ENCODE data around the gene HINT1. TPM values are rescaled to one million over a fixed set of nuclear protein-coding genes. Genes with fewer than 3 reads are reported as not detected.
A peak's percentile ranks its signal among the peaks of the same experiment; 100 is the strongest.
"Not testable (repeated sequence)": the region's sequence is repeated elsewhere in the genome, so short reads cannot be mapped to it uniquely, and the experiment has no call there.

HINT1 gene
- total RNA-seq, 2 experiments from 2014 or later = 372 to 379 TPM

DNA sequence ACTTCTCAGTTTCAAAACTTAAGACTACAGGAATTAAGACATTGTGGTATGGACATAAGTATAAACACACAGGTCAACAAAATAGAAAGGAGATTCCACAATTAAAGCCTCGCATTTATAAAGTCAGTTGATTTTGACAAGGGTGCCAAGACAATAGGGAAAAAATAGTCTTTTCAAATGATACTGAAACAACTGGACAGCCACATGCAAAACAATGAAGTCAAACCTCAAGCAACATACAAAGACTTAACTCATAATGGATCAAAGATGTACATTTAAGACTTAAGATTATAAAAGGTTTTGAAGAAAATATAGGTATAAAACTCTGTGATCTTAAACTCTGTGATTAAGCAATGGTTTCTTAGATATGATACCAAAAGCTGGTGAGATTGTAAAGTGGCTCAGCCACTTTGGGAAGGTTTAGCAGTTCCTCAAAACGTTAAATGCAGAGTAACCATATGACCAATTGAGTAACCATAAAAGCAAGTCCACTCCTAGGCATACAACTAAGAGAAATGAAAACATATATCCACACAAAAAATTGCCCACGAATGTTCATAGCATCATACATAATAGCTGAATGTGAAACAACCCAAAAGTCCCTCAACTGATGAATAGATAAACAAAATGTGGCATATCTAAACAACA, 22.0 kb downstream of the HINT1 start:
- H3K36me3 Mint-ChIP-seq (ENCODE audit: low read depth) = peaks cover 2% of the 10 kb centered on the region
- H3K4me3 Mint-ChIP-seq = no peak overlapping the region
- no peaks in the 10 kb centered on the region for H3K9me3 Mint-ChIP-seq
- no peak for DNase-seq
- peaks cover 5% of the 10 kb centered on the region for H3K4me1 Mint-ChIP-seq (ENCODE audit: low read depth)
- H3K27ac Mint-ChIP-seq = no peak overlapping the region
- intact Hi-C loops (cut with micrococcal nuclease) = no loop called here
- no peaks in the 10 kb centered on the region for H3K27me3 Mint-ChIP-seq (ENCODE audit: low read depth)
- CTCF ChIA-PET = no interaction called here

DNA sequence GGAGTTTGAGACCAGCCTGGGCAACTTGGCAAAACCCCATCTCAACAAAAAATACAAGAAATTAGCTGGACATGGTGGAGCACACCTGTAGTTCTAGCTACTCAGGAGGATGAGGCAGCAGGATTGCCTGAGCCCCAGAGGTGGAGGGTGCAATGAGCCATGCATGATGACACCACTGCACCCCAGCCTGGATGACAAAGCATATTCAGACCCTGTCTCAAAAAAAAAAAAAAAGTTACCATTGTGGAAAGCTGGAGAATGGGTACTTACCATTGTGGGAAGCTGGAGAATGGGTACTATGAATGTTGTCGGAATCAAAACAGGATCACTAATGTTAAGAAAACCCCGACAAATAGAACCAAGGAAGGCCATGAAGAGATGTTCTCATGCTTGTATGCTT, 25.7 kb downstream of the HINT1 start:
- H3K27me3 Mint-ChIP-seq (ENCODE audit: low read depth) = no peaks in the 10 kb centered on the region
- CTCF ChIA-PET = interaction anchor here (0.7 kb wide), 1 partner anchor 718 kb away, joined by 3 read pairs; no protein-coding TSS in a partner anchor
- H3K4me3 Mint-ChIP-seq = no peak overlapping the region
- H3K9me3 Mint-ChIP-seq = peaks cover 7% of the 10 kb centered on the region
- peaks cover 22% of the 10 kb centered on the region for H3K4me1 Mint-ChIP-seq (ENCODE audit: low read depth)
- intact Hi-C loops (cut with micrococcal nuclease) = no loop called here
- no peak overlapping the region for H3K27ac Mint-ChIP-seq
- no peak for DNase-seq
- peaks cover 6% of the 10 kb centered on the region for H3K36me3 Mint-ChIP-seq (ENCODE audit: low read depth)

DNA sequence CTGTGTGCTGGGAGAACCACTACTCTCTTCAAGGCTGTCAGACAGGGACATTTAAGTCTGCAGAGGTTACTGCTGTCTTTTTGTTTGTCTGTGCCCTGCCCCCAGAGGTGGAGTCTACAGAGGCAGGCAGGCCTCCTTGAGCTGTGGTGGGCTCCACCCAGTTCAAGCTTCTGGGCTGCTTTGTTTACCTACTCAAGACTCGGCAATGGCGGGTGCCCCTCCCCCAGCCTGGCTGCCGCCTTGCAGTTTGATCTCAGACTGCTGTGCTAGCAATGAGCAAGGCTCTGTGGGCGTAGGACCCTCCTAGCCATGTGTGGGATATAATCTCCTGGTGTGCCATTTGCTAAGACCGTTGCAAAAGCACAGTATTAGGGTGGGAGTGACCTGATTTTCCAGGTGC, 26.6 kb downstream of the HINT1 start:
- CTCF ChIA-PET; intact Hi-C loops (cut with micrococcal nuclease); H3K9me3 Mint-ChIP-seq; H3K27me3 Mint-ChIP-seq (ENCODE audit: low read depth); H3K27ac Mint-ChIP-seq; DNase-seq; H3K36me3 Mint-ChIP-seq (ENCODE audit: low read depth); H3K4me3 Mint-ChIP-seq: not testable (repeated sequence)
- peaks cover 22% of the 10 kb centered on the region for H3K4me1 Mint-ChIP-seq (ENCODE audit: low read depth)

DNA sequence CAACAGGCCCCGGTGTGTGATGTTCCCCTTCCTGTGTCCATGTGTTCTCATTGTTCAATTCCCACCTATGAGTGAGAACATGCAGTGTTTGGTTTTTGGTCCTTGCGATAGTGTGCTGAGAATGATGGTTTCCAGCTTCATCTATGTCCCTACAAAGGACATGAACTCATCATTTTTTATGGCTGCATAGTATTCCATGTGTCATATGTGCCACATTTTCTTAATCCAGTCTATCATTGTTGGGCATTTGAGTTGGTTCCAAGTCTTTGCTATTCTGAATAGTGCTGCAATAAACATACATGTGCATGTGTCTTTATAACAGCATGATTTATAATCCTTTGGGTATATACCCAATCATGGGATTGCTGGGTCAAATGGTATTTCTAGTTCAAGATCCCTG, 32.0 kb downstream of the HINT1 start:
- H3K27ac Mint-ChIP-seq; DNase-seq; H3K36me3 Mint-ChIP-seq (ENCODE audit: low read depth); H3K27me3 Mint-ChIP-seq (ENCODE audit: low read depth); CTCF ChIA-PET; H3K4me3 Mint-ChIP-seq; intact Hi-C loops (cut with micrococcal nuclease); H3K9me3 Mint-ChIP-seq: not testable (repeated sequence)
- H3K4me1 Mint-ChIP-seq (ENCODE audit: low read depth) = peaks cover 17% of the 10 kb centered on the region

DNA sequence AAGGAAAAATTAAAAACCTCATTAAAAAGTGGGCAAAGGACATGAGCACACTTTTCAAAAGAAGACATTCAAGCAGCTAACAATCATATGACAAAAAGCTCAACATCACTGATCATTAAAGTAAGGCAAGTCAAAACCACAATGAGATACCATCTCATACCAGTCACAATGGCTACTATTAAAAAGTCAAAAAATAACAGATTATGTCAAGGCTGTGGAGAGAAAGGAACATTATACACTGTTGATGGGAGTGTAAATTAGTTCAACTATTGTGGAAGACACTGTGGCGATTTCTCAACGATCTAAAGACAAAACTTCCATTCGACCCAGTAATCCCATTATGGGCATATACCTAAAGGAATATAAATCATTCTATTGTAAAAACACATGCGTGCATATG, 35.8 kb downstream of the HINT1 start:
- CTCF ChIA-PET = interaction anchor here (0.7 kb wide), 1 partner anchor 249 kb away, joined by 3 read pairs; no protein-coding TSS in a partner anchor
- H3K27ac Mint-ChIP-seq = no peak overlapping the region
- peaks cover 4% of the 10 kb centered on the region for H3K36me3 Mint-ChIP-seq (ENCODE audit: low read depth)
- no peaks in the 10 kb centered on the region for H3K27me3 Mint-ChIP-seq (ENCODE audit: low read depth)
- no peak for DNase-seq
- intact Hi-C loops (cut with micrococcal nuclease) = no loop called here
- H3K4me1 Mint-ChIP-seq (ENCODE audit: low read depth) = no peaks in the 10 kb centered on the region
- no peak overlapping the region for H3K4me3 Mint-ChIP-seq
- H3K9me3 Mint-ChIP-seq = peaks cover 11% of the 10 kb centered on the region

DNA sequence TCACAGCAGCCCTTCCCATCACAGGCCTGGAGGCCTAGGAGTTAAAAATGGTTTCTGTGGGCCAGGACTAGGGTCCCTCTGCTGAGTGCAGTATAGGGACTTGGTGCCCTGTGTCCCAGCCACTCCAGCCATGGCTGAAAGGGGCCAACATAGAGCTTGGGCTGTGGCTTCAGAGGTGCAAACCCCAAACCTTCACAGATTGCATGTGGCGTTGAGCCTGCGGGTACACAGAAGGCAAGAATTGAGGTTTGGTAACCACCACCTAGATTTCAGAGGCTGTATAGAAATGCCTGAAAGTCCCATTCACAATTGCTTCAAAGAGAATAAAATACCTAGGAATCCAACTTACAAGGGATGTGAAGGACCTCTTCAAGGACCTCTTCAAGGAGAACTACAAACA, 37.8 kb downstream of the HINT1 start:
- CTCF ChIA-PET; H3K27me3 Mint-ChIP-seq (ENCODE audit: low read depth); H3K36me3 Mint-ChIP-seq (ENCODE audit: low read depth); intact Hi-C loops (cut with micrococcal nuclease); H3K27ac Mint-ChIP-seq; H3K4me1 Mint-ChIP-seq (ENCODE audit: low read depth); H3K4me3 Mint-ChIP-seq; DNase-seq: not testable (repeated sequence)
- peaks cover 15% of the 10 kb centered on the region for H3K9me3 Mint-ChIP-seq

DNA sequence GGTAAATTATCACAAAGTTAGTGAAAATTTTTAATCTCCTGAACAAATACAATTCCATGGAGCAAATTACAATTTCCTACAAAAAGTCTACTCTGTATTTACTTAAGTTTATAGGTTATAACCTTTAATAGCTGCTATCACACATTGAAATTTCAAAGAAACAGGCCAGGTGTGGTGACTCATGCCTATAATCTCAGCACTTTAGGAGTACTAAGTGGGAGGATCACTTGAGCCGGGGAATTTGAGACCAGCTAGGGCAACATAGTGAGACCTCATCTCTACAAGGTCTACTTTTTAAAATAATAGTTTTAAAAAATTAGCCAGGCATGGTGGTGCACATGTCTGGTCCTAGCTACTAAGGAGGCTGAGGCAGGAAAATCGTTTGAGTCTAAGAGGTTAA, 50.3 kb downstream of the HINT1 start:
- Mint-ChIP-seq H3K9me3 (no peaks in the 10 kb centered on the region), H3K27ac (no peak overlapping the region), H3K4me3 (no peak overlapping the region), H3K27me3 (ENCODE audit: low read depth) (no peaks in the 10 kb centered on the region), H3K36me3 (ENCODE audit: low read depth) (no peaks in the 10 kb centered on the region), H3K4me1 (ENCODE audit: low read depth) (peaks cover 10% of the 10 kb centered on the region)
- DNase-seq = no peak
- intact Hi-C loops (cut with micrococcal nuclease) = loop anchor here (5.0 kb wide), 3 partner anchors 97 to 1257 kb away; partner anchors contain the start of gene CHSY3
- CTCF ChIA-PET = interaction anchor here (1.1 to 1.9 kb wide), 3 partner anchors 37 to 243 kb away, joined by 3 to 8 read pairs (median 3); no protein-coding TSS in a partner anchor

DNA sequence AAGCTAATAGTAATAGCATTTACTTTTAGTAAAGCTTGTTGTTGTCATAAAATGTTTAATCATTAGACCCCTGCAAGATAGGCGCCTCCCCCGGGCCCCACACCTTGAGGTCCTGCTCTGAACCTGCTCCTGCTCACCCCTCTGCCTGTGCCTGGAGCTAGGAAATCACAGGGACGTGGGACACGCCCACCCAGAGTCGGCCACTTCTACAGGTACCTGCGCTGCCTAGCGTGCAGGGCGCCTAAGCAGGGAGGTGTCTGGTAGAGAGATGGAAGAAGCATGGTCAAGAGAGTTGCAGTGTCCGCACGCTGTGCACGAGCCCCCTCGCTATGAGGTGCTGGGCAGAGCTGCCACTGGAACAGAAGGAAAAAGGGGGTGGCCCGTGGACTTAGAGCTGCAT, 52.6 kb downstream of the HINT1 start:
- H3K4me1 Mint-ChIP-seq (ENCODE audit: low read depth) = peaks cover 5% of the 10 kb centered on the region
- CTCF ChIA-PET = interaction anchor here (0.8 to 1.5 kb wide), 3 partner anchors 42 to 303 kb away, joined by 3 to 4 read pairs (median 4); no protein-coding TSS in a partner anchor
- no peaks in the 10 kb centered on the region for H3K36me3 Mint-ChIP-seq (ENCODE audit: low read depth)
- no peak overlapping the region for H3K27ac Mint-ChIP-seq
- H3K4me3 Mint-ChIP-seq = no peak overlapping the region
- intact Hi-C loops (cut with micrococcal nuclease) = loop anchor here (5.0 kb wide), 3 partner anchors 95 to 1255 kb away; partner anchors contain the start of gene CHSY3
- H3K27me3 Mint-ChIP-seq (ENCODE audit: low read depth) = no peaks in the 10 kb centered on the region
- H3K9me3 Mint-ChIP-seq = no peaks in the 10 kb centered on the region
- no peak for DNase-seq

DNA sequence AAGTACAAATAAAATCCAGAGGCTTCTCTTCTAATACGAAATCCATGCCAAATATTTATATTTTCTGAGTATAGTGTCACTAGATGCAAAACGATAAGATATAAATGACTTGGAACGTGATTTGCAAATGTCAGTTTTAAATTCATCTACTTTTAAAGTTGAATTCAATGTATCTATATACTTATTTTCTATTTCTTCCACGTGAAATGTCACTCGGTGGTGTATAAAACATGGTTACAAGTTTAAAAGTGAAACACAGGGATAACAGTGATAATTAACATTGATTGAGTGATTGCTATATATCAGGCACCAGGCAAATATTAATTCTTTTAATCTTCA, 54.8 kb downstream of the HINT1 start:
- peaks cover 5% of the 10 kb centered on the region for H3K4me1 Mint-ChIP-seq (ENCODE audit: low read depth)
- H3K27me3 Mint-ChIP-seq (ENCODE audit: low read depth) = no peaks in the 10 kb centered on the region
- intact Hi-C loops (cut with micrococcal nuclease) = loop anchor here (1.0 to 5.0 kb wide), 7 partner anchors 93 to 1339 kb away; partner anchors contain the start of gene CHSY3
- no peaks in the 10 kb centered on the region for H3K9me3 Mint-ChIP-seq
- H3K36me3 Mint-ChIP-seq (ENCODE audit: low read depth) = no peaks in the 10 kb centered on the region
- DNase-seq = no peak
- no peak overlapping the region for H3K27ac Mint-ChIP-seq
- CTCF ChIA-PET = no interaction called here
- H3K4me3 Mint-ChIP-seq = no peak overlapping the region

DNA sequence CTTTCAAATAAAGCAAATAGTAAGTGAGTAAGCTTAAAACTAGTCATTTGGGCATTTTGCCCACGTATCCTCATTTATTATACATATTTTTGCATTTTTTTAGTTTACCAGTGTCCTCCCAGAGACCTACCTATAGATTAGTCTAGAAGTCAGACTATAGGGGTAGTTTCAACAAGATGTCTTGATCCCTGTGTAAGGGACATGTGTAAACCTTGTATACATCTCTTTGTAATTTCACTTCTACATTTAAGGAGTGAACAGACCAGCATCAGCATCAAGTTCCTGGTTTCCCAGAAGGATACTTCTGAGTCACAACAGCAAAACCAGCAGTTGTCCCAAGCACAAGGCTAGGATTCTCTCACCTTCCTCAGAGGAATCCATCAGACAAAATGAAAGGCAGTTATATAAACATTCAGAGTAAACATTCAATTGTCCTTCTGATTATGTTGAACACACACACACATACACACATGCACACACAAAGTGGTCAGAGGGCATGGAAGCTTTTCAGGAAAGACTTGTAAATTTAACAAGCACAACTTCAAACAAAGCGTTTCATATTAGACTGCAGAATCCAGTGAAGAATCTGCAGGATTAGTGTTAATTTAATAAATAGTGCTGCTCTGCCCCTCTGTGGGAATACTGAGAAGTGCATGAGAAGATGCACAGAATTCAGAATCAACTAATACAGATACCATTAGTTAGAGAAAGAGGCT, 55.4 kb downstream of the HINT1 start:
- peaks cover 6% of the 10 kb centered on the region for H3K4me1 Mint-ChIP-seq (ENCODE audit: low read depth)

More for the DNA sequence above, 55.4 kb downstream of the HINT1 start:
- Mint-ChIP-seq H3K36me3 (ENCODE audit: low read depth) (no peaks in the 10 kb centered on the region), H3K4me3 (no peak overlapping the region), H3K9me3 (no peaks in the 10 kb centered on the region), H3K27me3 (ENCODE audit: low read depth) (no peaks in the 10 kb centered on the region), H3K27ac (no peak overlapping the region)
- CTCF ChIA-PET = interaction anchor here (0.8 to 3.0 kb wide), 3 partner anchors 40 to 238 kb away, joined by 3 to 17 read pairs (median 3); no protein-coding TSS in a partner anchor
- DNase-seq = peak; percentile 54
- intact Hi-C loops (cut with micrococcal nuclease) = loop anchor here (1.0 to 5.0 kb wide), 7 partner anchors 92 to 1338 kb away; partner anchors contain the start of gene CHSY3

Data from activated naive CD4-positive, alpha-beta T cell treated with anti-CD3 and anti-CD28 coated beads for 36 hours (primary cell).